ENCODE measurements around the gene CCDC110. TPM values are rescaled to one million over a fixed set of nuclear protein-coding genes. Genes with fewer than 3 reads are reported as not detected.

CCDC110 gene
- total RNA-seq, 6 experiments from 2014 or later, result not detected

DNA sequence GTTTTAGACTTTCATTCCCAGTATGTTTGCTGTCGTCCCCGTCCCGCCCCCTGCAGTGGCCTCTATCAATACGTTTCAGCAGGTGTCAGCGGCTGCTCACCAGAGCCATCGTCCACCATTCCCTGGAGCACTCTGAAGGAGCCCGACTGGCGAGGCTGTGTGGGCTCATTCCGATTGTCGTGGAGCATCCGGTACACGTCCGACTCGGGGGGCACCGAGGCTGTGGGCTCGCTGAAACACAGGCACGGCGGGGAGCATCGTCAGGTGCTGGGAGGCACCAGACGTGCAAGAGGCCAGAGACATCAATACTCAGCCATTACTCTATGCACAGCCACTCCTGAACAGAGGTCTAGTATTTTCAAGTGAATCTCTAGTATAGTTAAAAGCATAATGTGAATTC, 34.9 kb upstream of the CCDC110 start:
- Mint-ChIP-seq H3K27ac (no peak overlapping the region), H3K4me3 (no peak overlapping the region), H3K4me1 (ENCODE audit: low read depth) (peaks cover 12% of the 10 kb centered on the region), H3K9me3 (no peaks in the 10 kb centered on the region), H3K36me3 (ENCODE audit: low read depth) (no peaks in the 10 kb centered on the region), H3K27me3 (ENCODE audit: insufficient read depth) (peaks cover 5% of the 10 kb centered on the region; the same call in 1 of the 2 replicates)
- no peak for TF ChIP-seq CTCF (IDR thresholded peaks at IDR 0.05)
- DNase-seq, result no peak

- Mint-ChIP-seq H3K4me1 (ENCODE audit: low read depth) (peaks cover 12% of the 10 kb centered on the region), H3K4me3 (peak overlapping the region; percentile 82), H3K27ac (peak overlapping the region; percentile 6; the same call in 1 of the 2 replicates), H3K9me3 (peaks cover 7% of the 10 kb centered on the region), H3K36me3 (ENCODE audit: low read depth) (peaks cover 6% of the 10 kb centered on the region; the same call in 1 of the 2 replicates), H3K27me3 (ENCODE audit: insufficient read depth) (peaks cover 12% of the 10 kb centered on the region)
- peak; percentile 3 for DNase-seq
- TF ChIP-seq CTCF (IDR thresholded peaks at IDR 0.05), result no peak
Measured at GRCh38 chr4:185504098-185505047, 32.8 kb upstream of the CCDC110 start.

GRCh38 chr4:185502386-185502785, 30.9 kb upstream of the CCDC110 start:
- no peak for DNase-seq
- no peak for TF ChIP-seq CTCF (IDR thresholded peaks at IDR 0.05)
- H3K36me3 Mint-ChIP-seq (ENCODE audit: low read depth), result peaks cover 6% of the 10 kb centered on the region; the same call in 1 of the 2 replicates
- peaks cover 12% of the 10 kb centered on the region for H3K4me1 Mint-ChIP-seq (ENCODE audit: low read depth)
- peaks cover 7% of the 10 kb centered on the region for H3K9me3 Mint-ChIP-seq
- H3K27ac Mint-ChIP-seq, result no peak overlapping the region
- no peak overlapping the region for H3K4me3 Mint-ChIP-seq
- H3K27me3 Mint-ChIP-seq (ENCODE audit: insufficient read depth), result peaks cover 11% of the 10 kb centered on the region

DNA sequence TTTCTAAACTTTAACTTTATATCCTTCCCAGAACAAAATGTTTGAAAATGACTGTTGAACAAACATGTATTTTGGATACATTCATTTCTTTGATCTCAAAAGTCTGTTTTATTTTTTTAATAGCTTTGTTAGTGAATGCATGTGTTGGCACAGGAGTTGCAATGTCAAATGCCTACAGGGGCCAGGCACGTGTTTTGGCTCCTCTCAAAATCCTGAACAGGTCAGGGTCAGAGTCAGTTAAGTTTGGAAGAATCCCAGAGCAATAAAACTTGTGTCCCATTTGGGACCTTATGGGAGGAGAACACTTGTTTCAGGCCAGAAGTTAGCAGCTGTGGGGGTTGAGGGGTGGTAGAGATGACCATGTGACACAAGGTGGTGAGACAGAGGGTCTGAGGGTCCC, 29.0 kb upstream of the CCDC110 start:
- TF ChIP-seq CTCF (IDR thresholded peaks at IDR 0.05), result no peak
- H3K9me3 Mint-ChIP-seq, result peaks cover 7% of the 10 kb centered on the region
- peaks cover 6% of the 10 kb centered on the region; the same call in 1 of the 2 replicates for H3K36me3 Mint-ChIP-seq (ENCODE audit: low read depth)
- peaks cover 12% of the 10 kb centered on the region for H3K4me1 Mint-ChIP-seq (ENCODE audit: low read depth)
- peaks cover 11% of the 10 kb centered on the region for H3K27me3 Mint-ChIP-seq (ENCODE audit: insufficient read depth)
- H3K27ac Mint-ChIP-seq, result no peak overlapping the region
- no peak for DNase-seq
- H3K4me3 Mint-ChIP-seq, result no peak overlapping the region

- H3K4me3 Mint-ChIP-seq, result no peak overlapping the region
- peaks cover 12% of the 10 kb centered on the region for H3K4me1 Mint-ChIP-seq (ENCODE audit: low read depth)
- peaks cover 11% of the 10 kb centered on the region for H3K27me3 Mint-ChIP-seq (ENCODE audit: insufficient read depth)
- DNase-seq, result no peak
- peaks cover 7% of the 10 kb centered on the region for H3K9me3 Mint-ChIP-seq
- no peak for TF ChIP-seq CTCF (IDR thresholded peaks at IDR 0.05)
- H3K36me3 Mint-ChIP-seq (ENCODE audit: low read depth), result peaks cover 6% of the 10 kb centered on the region; the same call in 1 of the 2 replicates
- no peak overlapping the region for H3K27ac Mint-ChIP-seq
Measured at GRCh38 chr4:185500035-185500434, 28.5 kb upstream of the CCDC110 start.
